ENCODE data around the gene TIMMDC1. TPM values are rescaled to one million over a fixed set of nuclear protein-coding genes. Genes with fewer than 3 reads are reported as not detected.

TIMMDC1 gene
- total RNA-seq, 4 donors from 2014 or later: 41.6 to 55.7 (median 46.2) TPM

GRCh38 chr3:119463171-119464169 lies 34.9 kb upstream of the TIMMDC1 start, which contains the start of gene TMEM39A:
Gene TMEM39A (minus strand): TSS chr3:119463615. CDS start chr3:119462074, 1,541 bp downstream.
- WGBS: 11% methylated on average over 21 of the region's 51 CpGs
- Histone ChIP-seq H3K4me1 (peaks cover 38% of the 10 kb centered on the region), H3K36me3 (peaks cover 22% of the 10 kb centered on the region), H3K9me3 (no peaks in the 10 kb centered on the region), H3K27me3 (no peaks in the 10 kb centered on the region), H3K27ac (peak within 1 kb of the TSS; percentile 85), H3K4me3 (peak within 1 kb of the TSS; percentile 73)
- peak; percentile 100 for DNase-seq (ENCODE audit: low spot score in 2 of 2)
- TF ChIP-seq EP300 (IDR thresholded peaks at IDR 0.05) (peak; percentile 22), POLR2AphosphoS5 (IDR thresholded peaks at IDR 0.05) (peak; percentile 88 to 99 (median 96)), POLR2A (IDR thresholded peaks at IDR 0.05) (peak; percentile 25 to 83), CTCF (IDR thresholded peaks at IDR 0.05) (no peak)

DNA sequence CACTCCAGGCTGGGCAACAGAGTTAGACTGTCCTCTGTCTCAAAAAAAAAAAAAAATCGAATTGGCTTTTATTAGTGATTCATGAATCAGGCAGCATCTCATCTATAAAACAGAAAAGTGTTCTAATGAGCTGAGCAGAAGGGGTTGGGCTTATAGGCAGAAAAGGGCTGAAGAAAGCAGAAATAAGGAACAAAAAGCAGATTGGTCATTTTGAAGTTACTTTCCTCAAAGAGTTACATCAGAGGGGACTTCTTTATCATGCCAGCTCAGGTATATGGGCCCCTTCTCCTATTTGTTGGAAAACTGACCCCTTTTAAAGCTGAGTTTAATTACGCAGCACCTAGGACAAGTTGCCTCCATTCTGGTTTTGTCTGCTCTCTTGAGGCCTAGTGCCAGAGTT lies 30.3 kb upstream of the TIMMDC1 start:
- TF ChIP-seq CTCF (IDR thresholded peaks at IDR 0.05): no peak
- no peak for TF ChIP-seq EP300 (IDR thresholded peaks at IDR 0.05)
- no peak for TF ChIP-seq POLR2A (IDR thresholded peaks at IDR 0.05)
- no peak for TF ChIP-seq POLR2AphosphoS5 (IDR thresholded peaks at IDR 0.05)
- no peak overlapping the region for H3K4me3 ChIP-seq
- H3K27ac ChIP-seq: no peak overlapping the region
- WGBS: 76% methylated on average over 2 of the region's 2 CpGs
- H3K36me3 ChIP-seq: peaks cover 8% of the 10 kb centered on the region
- no peak for DNase-seq (ENCODE audit: low spot score in 2 of 2)
- peaks cover 21% of the 10 kb centered on the region for H3K4me1 ChIP-seq
- H3K9me3 ChIP-seq: no peaks in the 10 kb centered on the region
- H3K27me3 ChIP-seq: no peaks in the 10 kb centered on the region

GRCh38 chr3:119469418-119470189 lies 28.7 kb upstream of the TIMMDC1 start:
- WGBS: 15% methylated on average over 11 of the region's 16 CpGs
- H3K27ac ChIP-seq: no peak overlapping the region
- TF ChIP-seq POLR2A (IDR thresholded peaks at IDR 0.05) (no peak), POLR2AphosphoS5 (IDR thresholded peaks at IDR 0.05) (no peak), CTCF (IDR thresholded peaks at IDR 0.05) (no peak), EP300 (IDR thresholded peaks at IDR 0.05) (no peak)
- H3K4me1 ChIP-seq: peaks cover 16% of the 10 kb centered on the region
- DNase-seq (ENCODE audit: low spot score in 2 of 2): no peak
- no peaks in the 10 kb centered on the region for H3K27me3 ChIP-seq
- H3K36me3 ChIP-seq: peaks cover 17% of the 10 kb centered on the region
- no peaks in the 10 kb centered on the region for H3K9me3 ChIP-seq
- peak overlapping the region; percentile 83 for H3K4me3 ChIP-seq

DNA sequence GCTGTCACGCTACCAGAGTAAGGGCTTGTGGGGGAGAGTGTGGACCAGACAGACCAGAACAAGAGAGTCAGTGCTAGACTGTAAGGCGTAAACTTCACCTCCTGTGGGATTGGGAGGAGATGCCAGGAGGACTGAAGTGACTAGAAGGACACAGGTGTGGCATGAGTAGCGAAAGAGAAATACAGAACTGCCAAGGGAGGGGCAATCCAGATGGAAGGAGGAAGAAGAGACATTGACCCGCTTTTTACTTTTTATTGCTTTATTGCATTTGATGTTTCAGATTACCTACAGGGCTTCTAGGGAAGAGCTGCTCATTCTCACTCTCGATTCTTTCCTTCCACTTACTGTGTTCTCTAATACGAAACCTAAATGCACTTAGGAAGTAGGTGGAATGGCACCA lies 27.5 kb upstream of the TIMMDC1 start:
- peaks cover 17% of the 10 kb centered on the region for H3K36me3 ChIP-seq
- 90% methylated on average over 6 of the region's 6 CpGs for WGBS
- no peaks in the 10 kb centered on the region for H3K9me3 ChIP-seq
- peaks cover 16% of the 10 kb centered on the region for H3K4me1 ChIP-seq
- no peak for DNase-seq (ENCODE audit: low spot score in 2 of 2)
- no peaks in the 10 kb centered on the region for H3K27me3 ChIP-seq
- H3K4me3 ChIP-seq: no peak overlapping the region
- no peak for TF ChIP-seq EP300 (IDR thresholded peaks at IDR 0.05)
- no peak for TF ChIP-seq POLR2AphosphoS5 (IDR thresholded peaks at IDR 0.05)
- no peak for TF ChIP-seq POLR2A (IDR thresholded peaks at IDR 0.05)
- TF ChIP-seq CTCF (IDR thresholded peaks at IDR 0.05): no peak
- H3K27ac ChIP-seq: no peak overlapping the region
